Measurements from ENCODE around the gene PROSER2. TPM values are rescaled to one million over a fixed set of nuclear protein-coding genes. Genes with fewer than 3 reads are reported as not detected.

Gene PROSER2
- polyA plus RNA-seq, 3 donors, result 1.2 to 2.2 (median 2.0) TPM

- no peaks in the 10 kb centered on the region for H3K4me1 Mint-ChIP-seq
- 94% methylated on average over 7 of the region's 10 CpGs for WGBS (ENCODE audit: insufficient coverage)
- Histone ChIP-seq H4K20me1 (ENCODE audit: insufficient read depth, low read length) (no peaks in the 10 kb centered on the region), H3K79me2 (ENCODE audit: insufficient read depth, low read length) (no peaks in the 10 kb centered on the region), H3K4me1 (ENCODE audit: control insufficient read depth in 1 of 2, insufficient read depth in 2 of 2, low read length in 2 of 2) (no peaks in the 10 kb centered on the region), H3K9ac (ENCODE audit: insufficient read depth, low read length, poor library complexity, severe bottlenecking) (no peak overlapping the region), H3K4me2 (replicated peaks; ENCODE audit: extremely low read depth, low read length, poor library complexity, severe bottlenecking) (no peak overlapping the region), H3K9me3 (replicated peaks in 1 of 2; ENCODE audit: control insufficient read depth in 1 of 2, insufficient read depth in 1 of 2, low read length in 2 of 2) (no peaks in the 10 kb centered on the region), H3K27ac (ENCODE audit: low read depth in 1 of 2, low read length in 2 of 2) (no peak overlapping the region), H3K27me3 (ENCODE audit: control insufficient read depth in 2 of 2, insufficient read depth in 2 of 2, low read length in 2 of 2) (no peaks in the 10 kb centered on the region), H2AFZ (ENCODE audit: insufficient read depth, low read depth, low read length, poor library complexity, severe bottlenecking) (no peak overlapping the region), H3K4me3 (replicated peaks in 1 of 3; ENCODE audit: low read depth in 2 of 3, low read length in 3 of 3) (no peak overlapping the region), H3K36me3 (replicated peaks in 1 of 2; ENCODE audit: control insufficient read depth in 1 of 2, insufficient read depth in 2 of 2, low read length in 2 of 2) (no peaks in the 10 kb centered on the region)
- DNase-seq, result no peak
- H3K4me3 Mint-ChIP-seq, result no peak overlapping the region
- TF ChIP-seq, protein P1, sequence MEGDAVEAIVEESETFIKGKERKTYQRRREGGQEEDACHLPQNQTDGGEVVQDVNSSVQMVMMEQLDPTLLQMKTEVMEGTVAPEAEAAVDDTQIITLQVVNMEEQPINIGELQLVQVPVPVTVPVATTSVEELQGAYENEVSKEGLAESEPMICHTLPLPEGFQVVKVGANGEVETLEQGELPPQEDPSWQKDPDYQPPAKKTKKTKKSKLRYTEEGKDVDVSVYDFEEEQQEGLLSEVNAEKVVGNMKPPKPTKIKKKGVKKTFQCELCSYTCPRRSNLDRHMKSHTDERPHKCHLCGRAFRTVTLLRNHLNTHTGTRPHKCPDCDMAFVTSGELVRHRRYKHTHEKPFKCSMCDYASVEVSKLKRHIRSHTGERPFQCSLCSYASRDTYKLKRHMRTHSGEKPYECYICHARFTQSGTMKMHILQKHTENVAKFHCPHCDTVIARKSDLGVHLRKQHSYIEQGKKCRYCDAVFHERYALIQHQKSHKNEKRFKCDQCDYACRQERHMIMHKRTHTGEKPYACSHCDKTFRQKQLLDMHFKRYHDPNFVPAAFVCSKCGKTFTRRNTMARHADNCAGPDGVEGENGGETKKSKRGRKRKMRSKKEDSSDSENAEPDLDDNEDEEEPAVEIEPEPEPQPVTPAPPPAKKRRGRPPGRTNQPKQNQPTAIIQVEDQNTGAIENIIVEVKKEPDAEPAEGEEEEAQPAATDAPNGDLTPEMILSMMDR (IDR thresholded peaks at IDR 0.05), result no peak
- H3K36me3 Mint-ChIP-seq, result no peaks in the 10 kb centered on the region
- no peak overlapping the region for H3K27ac Mint-ChIP-seq
- intact Hi-C loops (cut with micrococcal nuclease), result no loop called here
- H3K9me3 Mint-ChIP-seq, result no peaks in the 10 kb centered on the region
- peaks cover 0 to 7% (median 2%) of the 10 kb centered on the region in 3 donors for H3K27me3 Mint-ChIP-seq (ENCODE audit: low read depth in 3 of 3)
Observed at GRCh38 chr10:11910102-11910501, 86.9 kb downstream of the PROSER2 start.

DNA sequence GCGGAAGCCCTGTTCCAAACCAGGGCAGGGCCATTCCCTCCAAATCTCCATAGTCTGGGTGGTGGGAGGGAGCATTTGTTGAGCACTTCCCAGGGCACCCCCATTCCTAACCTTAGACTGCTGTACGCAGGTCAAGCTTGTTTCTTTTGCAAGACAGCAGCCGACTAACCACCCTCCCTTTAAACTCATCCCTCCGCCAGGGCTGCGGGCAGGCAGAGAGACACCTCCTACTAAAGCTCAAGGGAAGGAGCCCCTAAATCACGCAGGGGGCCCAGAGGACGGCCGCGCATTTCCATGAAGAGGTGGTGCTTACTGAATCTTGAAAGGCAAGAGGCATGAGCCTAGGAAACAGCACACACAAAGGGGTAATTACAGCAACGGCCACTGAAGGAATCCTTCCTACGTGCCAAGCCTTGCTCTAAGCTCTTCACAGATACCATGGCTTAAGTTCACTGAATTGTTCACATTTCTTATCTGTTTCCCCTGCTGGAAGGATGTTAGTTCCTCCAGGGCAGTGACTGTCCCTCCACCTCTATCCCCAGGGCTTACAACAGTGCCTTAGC lies 90.0 kb downstream of the PROSER2 start:
- Mint-ChIP-seq H3K4me3 (no peak overlapping the region), H3K4me1 (no peaks in the 10 kb centered on the region), H3K36me3 (no peaks in the 10 kb centered on the region), H3K27ac (no peak overlapping the region), H3K9me3 (no peaks in the 10 kb centered on the region), H3K27me3 (ENCODE audit: low read depth in 3 of 3) (peaks cover 0 to 2% (median 2%) of the 10 kb centered on the region in 3 donors)
- Histone ChIP-seq H3K27me3 (ENCODE audit: control insufficient read depth in 2 of 2, insufficient read depth in 2 of 2, low read length in 2 of 2) (no peaks in the 10 kb centered on the region), H3K9me3 (replicated peaks in 1 of 2; ENCODE audit: control insufficient read depth in 1 of 2, insufficient read depth in 1 of 2, low read length in 2 of 2) (no peaks in the 10 kb centered on the region), H4K20me1 (ENCODE audit: insufficient read depth, low read length) (no peaks in the 10 kb centered on the region), H3K4me2 (replicated peaks; ENCODE audit: extremely low read depth, low read length, poor library complexity, severe bottlenecking) (no peak overlapping the region), H3K36me3 (replicated peaks in 1 of 2; ENCODE audit: control insufficient read depth in 1 of 2, insufficient read depth in 2 of 2, low read length in 2 of 2) (peaks cover 0 to under 1% of the 10 kb centered on the region in 2 donors), H2AFZ (ENCODE audit: insufficient read depth, low read depth, low read length, poor library complexity, severe bottlenecking) (no peak overlapping the region), H3K4me3 (replicated peaks in 1 of 3; ENCODE audit: low read depth in 2 of 3, low read length in 3 of 3) (no peak overlapping the region), H3K4me1 (ENCODE audit: control insufficient read depth in 1 of 2, insufficient read depth in 2 of 2, low read length in 2 of 2) (no peaks in the 10 kb centered on the region), H3K27ac (ENCODE audit: low read depth in 1 of 2, low read length in 2 of 2) (no peak overlapping the region), H3K9ac (ENCODE audit: insufficient read depth, low read length, poor library complexity, severe bottlenecking) (no peak overlapping the region), H3K79me2 (ENCODE audit: insufficient read depth, low read length) (no peaks in the 10 kb centered on the region)
- TF ChIP-seq, protein P1 (IDR thresholded peaks at IDR 0.05), result no peak
- no CpG with 5 or more reads among the region's 11 CpGs for WGBS (ENCODE audit: insufficient coverage)
- intact Hi-C loops (cut with micrococcal nuclease), result no loop called here
- no peak for DNase-seq

Measured in CD14-positive monocyte (primary cell).